HepG2 (cell line): ENCODE results near the gene PNP. TPM values are rescaled to one million over a fixed set of nuclear protein-coding genes. Genes with fewer than 3 reads are reported as not detected.

Source experiments
- MYNN ChIP-seq: sonication (generic); formaldehyde crosslinking; IDR thresholded peaks from 2 replicates; pipeline ENCODE4 v1.4.0; 2020; ENCODE audit warnings: mild to moderate bottlenecking, low read depth, missing genetic modification reagents
- NAIF1 ChIP-seq: sonication (generic); formaldehyde crosslinking; IDR thresholded peaks from 2 replicates; pipeline ENCODE4 v1.5.0; 2020; ENCODE audit warnings: mild to moderate bottlenecking, missing genetic modification reagents, borderline replicate concordance
- PHF8 ChIP-seq: sonication (generic); formaldehyde crosslinking; IDR thresholded peaks from 2 replicates; pipeline ENCODE4 v1.5.0; 2020; ENCODE audit warnings: missing genetic modification reagents
- REL ChIP-seq: sonication (generic); formaldehyde crosslinking; conservative IDR thresholded peaks from 2 replicates; pipeline ENCODE4 v1.8.0; 2022; ENCODE audit warnings: mild to moderate bottlenecking, missing genetic modification reagents, moderate library complexity
- RXRB ChIP-seq: IDR thresholded peaks from 2 replicates; pipeline ENCODE4 v1.6.1; 2016; ENCODE audit warnings: borderline replicate concordance, missing genetic modification reagents, missing compliant biosample characterization
- ZNF160 ChIP-seq: sonication (generic); formaldehyde crosslinking; IDR thresholded peaks from 2 replicates; pipeline ENCODE4 v1.8.0; 2022; ENCODE audit warnings: mild to moderate bottlenecking, inconsistent platforms, missing genetic modification reagents
- ZNF501 ChIP-seq: sonication (generic); formaldehyde crosslinking; IDR thresholded peaks from 2 replicates; pipeline ENCODE4 v1.5.1; 2020; ENCODE audit warnings: mild to moderate bottlenecking, moderate library complexity, missing genetic modification reagents
- ZNF557 ChIP-seq: sonication (generic); formaldehyde crosslinking; IDR thresholded peaks from 2 replicates; pipeline ENCODE4 v1.4.0; 2020; ENCODE audit warnings: missing genetic modification reagents
- ZNF598 ChIP-seq: sonication (generic); formaldehyde crosslinking; IDR thresholded peaks from 2 replicates; pipeline ENCODE4 v1.5.1; 2020; ENCODE audit warnings: mild to moderate bottlenecking, missing genetic modification reagents, borderline replicate concordance
- ZNF780A ChIP-seq: sonication (generic); formaldehyde crosslinking; IDR thresholded peaks from 2 replicates; pipeline ENCODE4 v1.8.0; 2022; ENCODE audit warnings: mild to moderate bottlenecking, missing genetic modification reagents, moderate library complexity
- polyA plus RNA-seq, 8 experiments: library from polyadenylated mRNA; depleted of rRNA in 3 of 8; stranded (reverse) in 7 of 8; unstranded in 1 of 8; fragments of >200 nt; fragmentation: Illumina TruSeq in 4 of 8; extraction: Trizol in 4 of 8; gene quantifications; 2 replicates each; pipeline versions ENCODE4 v1.2.1 to v1.2.3, GENCODE V29; 2011 to 2016; ENCODE audit warnings: low read depth in 4 of 8, missing spikeins in 1 of 8, mixed read lengths in 1 of 8; ENCODE audit not compliant: insufficient read depth in 1 of 8
- total RNA-seq, 5 experiments: library from RNA; depleted of rRNA; stranded (reverse); fragments of >200 nt; fragmentation: Illumina TruSeq; extraction: Trizol; gene quantifications; 2 replicates each; pipeline ENCODE4 v1.2.3, GENCODE V29; 2016; ENCODE audit warnings: low read depth in 1 of 5
- TF ChIP-seq, protein P1 (sequence below): sonication (generic); formaldehyde crosslinking; IDR thresholded peaks from 2 replicates; pipeline ENCODE4 v1.4.0; 2020; ENCODE audit warnings: missing genetic modification reagents
- TF ChIP-seq, protein P2 (sequence below): sonication (generic); formaldehyde crosslinking; IDR thresholded peaks from 2 replicates; pipeline ENCODE4 v1.4.0; 2020; ENCODE audit warnings: missing genetic modification reagents
- TF ChIP-seq, protein P3 (sequence below): sonication (generic); formaldehyde crosslinking; IDR thresholded peaks from 2 replicates; pipeline ENCODE4 v1.4.0; 2020; ENCODE audit warnings: mild to moderate bottlenecking, missing genetic modification reagents
- TF ChIP-seq, protein P4 (sequence below): sonication (generic); formaldehyde crosslinking; IDR thresholded peaks from 2 replicates; pipeline ENCODE4 v1.5.0; 2020; ENCODE audit warnings: mild to moderate bottlenecking, missing genetic modification reagents, borderline replicate concordance

Gene PNP
- total and polyA plus RNA-seq, 2 of the 13 experiments (the other 11 are each of a cell fraction or from before 2014, with no cell fraction given): 45.4 to 74.8 TPM

DNA sequence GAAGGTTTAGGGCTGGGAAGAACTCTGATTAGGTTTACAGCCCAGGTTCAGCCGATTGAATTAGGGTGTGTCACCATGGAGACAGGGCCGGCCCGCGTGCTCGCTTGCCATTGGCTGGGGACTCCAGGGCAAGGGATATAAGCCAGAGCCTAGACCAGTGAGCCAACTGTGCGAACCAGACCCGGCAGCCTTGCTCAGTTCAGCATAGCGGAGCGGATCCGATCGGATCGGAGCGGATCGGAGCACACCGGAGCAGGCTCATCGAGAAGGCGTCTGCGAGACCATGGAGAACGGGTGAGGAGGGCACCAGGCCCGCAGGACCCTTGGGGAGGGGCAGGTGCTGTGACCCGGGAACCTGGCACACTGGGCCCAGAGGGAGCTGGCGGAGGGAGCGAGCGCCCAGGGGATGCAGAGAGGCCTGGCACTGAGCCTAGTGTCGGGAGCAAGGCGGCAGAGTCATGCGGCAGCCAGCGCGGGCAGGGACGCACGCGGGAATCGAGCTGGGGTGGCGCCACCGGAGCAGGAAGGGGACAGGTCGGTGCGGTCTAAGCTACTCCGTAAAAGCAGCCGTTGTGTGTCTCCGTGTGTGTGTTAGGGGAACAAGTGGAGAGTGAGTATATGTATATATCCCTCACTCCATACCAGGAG is at the start of gene PNP (continued):
- TF ChIP-seq ZNF598 (peak; percentile 95; the same call in 1 of the 2 replicates), ZNF501 (CRISPR knock-in tag) (peak; percentile 82), ZNF780A (peak; percentile 88; the same call in 1 of the 2 replicates), PHF8 (CRISPR knock-in tag) (peak; percentile 93), ZNF557 (CRISPR knock-in tag) (0 out of 2 replicates have a peak, but pooled peaks have one; percentile 74), MYNN (0 out of 2 replicates have a peak, but pooled peaks have one; percentile 87), ZNF160 (peak; percentile 84), RXRB (CRISPR knock-in tag) (peak; percentile 76), NAIF1 (CRISPR knock-in tag) (0 out of 2 replicates have a peak, but pooled peaks have one; percentile 29), REL (CRISPR knock-in tag) (0 out of 2 replicates have a peak, but pooled peaks have one; percentile 45)
- TF ChIP-seq, protein P1, sequence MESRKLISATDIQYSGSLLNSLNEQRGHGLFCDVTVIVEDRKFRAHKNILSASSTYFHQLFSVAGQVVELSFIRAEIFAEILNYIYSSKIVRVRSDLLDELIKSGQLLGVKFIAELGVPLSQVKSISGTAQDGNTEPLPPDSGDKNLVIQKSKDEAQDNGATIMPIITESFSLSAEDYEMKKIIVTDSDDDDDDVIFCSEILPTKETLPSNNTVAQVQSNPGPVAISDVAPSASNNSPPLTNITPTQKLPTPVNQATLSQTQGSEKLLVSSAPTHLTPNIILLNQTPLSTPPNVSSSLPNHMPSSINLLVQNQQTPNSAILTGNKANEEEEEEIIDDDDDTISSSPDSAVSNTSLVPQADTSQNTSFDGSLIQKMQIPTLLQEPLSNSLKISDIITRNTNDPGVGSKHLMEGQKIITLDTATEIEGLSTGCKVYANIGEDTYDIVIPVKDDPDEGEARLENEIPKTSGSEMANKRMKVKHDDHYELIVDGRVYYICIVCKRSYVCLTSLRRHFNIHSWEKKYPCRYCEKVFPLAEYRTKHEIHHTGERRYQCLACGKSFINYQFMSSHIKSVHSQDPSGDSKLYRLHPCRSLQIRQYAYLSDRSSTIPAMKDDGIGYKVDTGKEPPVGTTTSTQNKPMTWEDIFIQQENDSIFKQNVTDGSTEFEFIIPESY (CRISPR knock-in tag): 0 out of 2 replicates have a peak, but pooled peaks have one; percentile 35
- TF ChIP-seq, protein P2, sequence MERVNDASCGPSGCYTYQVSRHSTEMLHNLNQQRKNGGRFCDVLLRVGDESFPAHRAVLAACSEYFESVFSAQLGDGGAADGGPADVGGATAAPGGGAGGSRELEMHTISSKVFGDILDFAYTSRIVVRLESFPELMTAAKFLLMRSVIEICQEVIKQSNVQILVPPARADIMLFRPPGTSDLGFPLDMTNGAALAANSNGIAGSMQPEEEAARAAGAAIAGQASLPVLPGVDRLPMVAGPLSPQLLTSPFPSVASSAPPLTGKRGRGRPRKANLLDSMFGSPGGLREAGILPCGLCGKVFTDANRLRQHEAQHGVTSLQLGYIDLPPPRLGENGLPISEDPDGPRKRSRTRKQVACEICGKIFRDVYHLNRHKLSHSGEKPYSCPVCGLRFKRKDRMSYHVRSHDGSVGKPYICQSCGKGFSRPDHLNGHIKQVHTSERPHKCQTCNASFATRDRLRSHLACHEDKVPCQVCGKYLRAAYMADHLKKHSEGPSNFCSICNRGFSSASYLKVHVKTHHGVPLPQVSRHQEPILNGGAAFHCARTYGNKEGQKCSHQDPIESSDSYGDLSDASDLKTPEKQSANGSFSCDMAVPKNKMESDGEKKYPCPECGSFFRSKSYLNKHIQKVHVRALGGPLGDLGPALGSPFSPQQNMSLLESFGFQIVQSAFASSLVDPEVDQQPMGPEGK: peak; percentile 23; the same call in 1 of the 2 replicates
- TF ChIP-seq, protein P3, sequence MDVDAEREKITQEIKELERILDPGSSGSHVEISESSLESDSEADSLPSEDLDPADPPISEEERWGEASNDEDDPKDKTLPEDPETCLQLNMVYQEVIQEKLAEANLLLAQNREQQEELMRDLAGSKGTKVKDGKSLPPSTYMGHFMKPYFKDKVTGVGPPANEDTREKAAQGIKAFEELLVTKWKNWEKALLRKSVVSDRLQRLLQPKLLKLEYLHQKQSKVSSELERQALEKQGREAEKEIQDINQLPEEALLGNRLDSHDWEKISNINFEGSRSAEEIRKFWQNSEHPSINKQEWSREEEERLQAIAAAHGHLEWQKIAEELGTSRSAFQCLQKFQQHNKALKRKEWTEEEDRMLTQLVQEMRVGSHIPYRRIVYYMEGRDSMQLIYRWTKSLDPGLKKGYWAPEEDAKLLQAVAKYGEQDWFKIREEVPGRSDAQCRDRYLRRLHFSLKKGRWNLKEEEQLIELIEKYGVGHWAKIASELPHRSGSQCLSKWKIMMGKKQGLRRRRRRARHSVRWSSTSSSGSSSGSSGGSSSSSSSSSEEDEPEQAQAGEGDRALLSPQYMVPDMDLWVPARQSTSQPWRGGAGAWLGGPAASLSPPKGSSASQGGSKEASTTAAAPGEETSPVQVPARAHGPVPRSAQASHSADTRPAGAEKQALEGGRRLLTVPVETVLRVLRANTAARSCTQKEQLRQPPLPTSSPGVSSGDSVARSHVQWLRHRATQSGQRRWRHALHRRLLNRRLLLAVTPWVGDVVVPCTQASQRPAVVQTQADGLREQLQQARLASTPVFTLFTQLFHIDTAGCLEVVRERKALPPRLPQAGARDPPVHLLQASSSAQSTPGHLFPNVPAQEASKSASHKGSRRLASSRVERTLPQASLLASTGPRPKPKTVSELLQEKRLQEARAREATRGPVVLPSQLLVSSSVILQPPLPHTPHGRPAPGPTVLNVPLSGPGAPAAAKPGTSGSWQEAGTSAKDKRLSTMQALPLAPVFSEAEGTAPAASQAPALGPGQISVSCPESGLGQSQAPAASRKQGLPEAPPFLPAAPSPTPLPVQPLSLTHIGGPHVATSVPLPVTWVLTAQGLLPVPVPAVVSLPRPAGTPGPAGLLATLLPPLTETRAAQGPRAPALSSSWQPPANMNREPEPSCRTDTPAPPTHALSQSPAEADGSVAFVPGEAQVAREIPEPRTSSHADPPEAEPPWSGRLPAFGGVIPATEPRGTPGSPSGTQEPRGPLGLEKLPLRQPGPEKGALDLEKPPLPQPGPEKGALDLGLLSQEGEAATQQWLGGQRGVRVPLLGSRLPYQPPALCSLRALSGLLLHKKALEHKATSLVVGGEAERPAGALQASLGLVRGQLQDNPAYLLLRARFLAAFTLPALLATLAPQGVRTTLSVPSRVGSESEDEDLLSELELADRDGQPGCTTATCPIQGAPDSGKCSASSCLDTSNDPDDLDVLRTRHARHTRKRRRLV (CRISPR knock-in tag): 0 out of 2 replicates have a peak, but pooled peaks have one; percentile 65
- TF ChIP-seq, protein P4, sequence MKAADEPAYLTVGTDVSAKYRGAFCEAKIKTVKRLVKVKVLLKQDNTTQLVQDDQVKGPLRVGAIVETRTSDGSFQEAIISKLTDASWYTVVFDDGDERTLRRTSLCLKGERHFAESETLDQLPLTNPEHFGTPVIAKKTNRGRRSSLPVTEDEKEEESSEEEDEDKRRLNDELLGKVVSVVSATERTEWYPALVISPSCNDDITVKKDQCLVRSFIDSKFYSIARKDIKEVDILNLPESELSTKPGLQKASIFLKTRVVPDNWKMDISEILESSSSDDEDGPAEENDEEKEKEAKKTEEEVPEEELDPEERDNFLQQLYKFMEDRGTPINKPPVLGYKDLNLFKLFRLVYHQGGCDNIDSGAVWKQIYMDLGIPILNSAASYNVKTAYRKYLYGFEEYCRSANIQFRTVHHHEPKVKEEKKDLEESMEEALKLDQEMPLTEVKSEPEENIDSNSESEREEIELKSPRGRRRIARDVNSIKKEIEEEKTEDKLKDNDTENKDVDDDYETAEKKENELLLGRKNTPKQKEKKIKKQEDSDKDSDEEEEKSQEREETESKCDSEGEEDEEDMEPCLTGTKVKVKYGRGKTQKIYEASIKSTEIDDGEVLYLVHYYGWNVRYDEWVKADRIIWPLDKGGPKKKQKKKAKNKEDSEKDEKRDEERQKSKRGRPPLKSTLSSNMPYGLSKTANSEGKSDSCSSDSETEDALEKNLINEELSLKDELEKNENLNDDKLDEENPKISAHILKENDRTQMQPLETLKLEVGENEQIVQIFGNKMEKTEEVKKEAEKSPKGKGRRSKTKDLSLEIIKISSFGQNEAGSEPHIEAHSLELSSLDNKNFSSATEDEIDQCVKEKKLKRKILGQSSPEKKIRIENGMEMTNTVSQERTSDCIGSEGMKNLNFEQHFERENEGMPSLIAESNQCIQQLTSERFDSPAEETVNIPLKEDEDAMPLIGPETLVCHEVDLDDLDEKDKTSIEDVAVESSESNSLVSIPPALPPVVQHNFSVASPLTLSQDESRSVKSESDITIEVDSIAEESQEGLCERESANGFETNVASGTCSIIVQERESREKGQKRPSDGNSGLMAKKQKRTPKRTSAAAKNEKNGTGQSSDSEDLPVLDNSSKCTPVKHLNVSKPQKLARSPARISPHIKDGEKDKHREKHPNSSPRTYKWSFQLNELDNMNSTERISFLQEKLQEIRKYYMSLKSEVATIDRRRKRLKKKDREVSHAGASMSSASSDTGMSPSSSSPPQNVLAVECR (CRISPR knock-in tag): peak; percentile 97
